Esophagus (tissue), 2 donors: ENCODE measurements around the gene SUGCT. TPM values are rescaled to one million over a fixed set of nuclear protein-coding genes. Genes with fewer than 3 reads are reported as not detected.

Experiments
- H3K27ac ChIP-seq, 2 donors: one replicate each; pipeline ENCODE4 v1.5.1; 2013; ENCODE audit warnings: low read depth in 2 of 2, mild to moderate bottlenecking in 2 of 2, inconsistent platforms in 1 of 2, low read length in 1 of 2, moderate library complexity in 1 of 2
- H3K27me3 ChIP-seq, 2 donors: one replicate each; pipeline ENCODE4 v1.6.1; 2013; ENCODE audit warnings: low read length in 2 of 2, control low read depth in 1 of 2, mild to moderate bottlenecking in 1 of 2; ENCODE audit not compliant: insufficient read depth in 2 of 2, control insufficient read depth in 1 of 2
- H3K36me3 ChIP-seq, 2 donors: one replicate each; pipeline ENCODE4 v1.6.1; 2013; ENCODE audit warnings: low read length in 1 of 2; ENCODE audit not compliant: control insufficient read depth in 2 of 2, insufficient read depth in 2 of 2
- H3K4me1 ChIP-seq, 2 donors: one replicate each; pipeline ENCODE4 v1.6.1; 2013; ENCODE audit warnings: low read length in 1 of 2; ENCODE audit not compliant: control insufficient read depth in 2 of 2, insufficient read depth in 2 of 2
- H3K4me3 ChIP-seq, 2 donors: one replicate each; pipeline ENCODE4 v1.5.1; 2013; ENCODE audit warnings: low read length in 2 of 2, mild to moderate bottlenecking in 2 of 2, low read depth in 1 of 2, moderate library complexity in 1 of 2
- H3K9me3 ChIP-seq, 2 donors: one replicate each; pipeline ENCODE4 v1.6.1; 2013; ENCODE audit warnings: mild to moderate bottlenecking in 2 of 2, low read depth in 1 of 2, low read length in 1 of 2, moderate library complexity in 1 of 2; ENCODE audit not compliant: control insufficient read depth in 2 of 2, insufficient read depth in 1 of 2
- WGBS, 2 donors: extraction: QIAGEN DNeasy Blood & Tissue Kit; methylation state at CpG; one replicate each; pipeline ENCODE4 v1.1.7; 2013; 5-methylcytosine and 5-hydroxymethylcytosine counted together
- polyA plus RNA-seq, 2 donors: library from polyadenylated mRNA; stranded (reverse); fragments of 200-250 nt; gene quantifications; one replicate each; pipeline ENCODE4 v1.2.3, GENCODE V29; 2013
- donor health status: healthy with polysubstance abuse.
- donor health status: Bipolar disorder and iron deficiency.

SUGCT gene
- polyA plus RNA-seq, 2 donors = 1.7 to 2.3 TPM

- WGBS, 2 donors = 76 to 85% methylated on average over 2 of the region's 2 CpGs
- H3K27me3 ChIP-seq = no peaks in the 10 kb centered on the region
- no peak overlapping the region for H3K4me3 ChIP-seq
- H3K27ac ChIP-seq = no peak overlapping the region
- H3K4me1 ChIP-seq = no peaks in the 10 kb centered on the region
- H3K9me3 ChIP-seq = no peaks in the 10 kb centered on the region
- no peaks in the 10 kb centered on the region for H3K36me3 ChIP-seq
Observed at GRCh38 chr7:40354711-40355110, 219.9 kb downstream of the SUGCT start.

- Histone ChIP-seq H3K4me3 (no peak overlapping the region), H3K27me3 (no peaks in the 10 kb centered on the region), H3K4me1 (no peaks in the 10 kb centered on the region), H3K27ac (no peak overlapping the region), H3K36me3 (no peaks in the 10 kb centered on the region), H3K9me3 (no peaks in the 10 kb centered on the region)
- 90 to 91% methylated on average over 3 of the region's 3 CpGs for WGBS, 2 donors
Observed at GRCh38 chr7:40356312-40356711, 221.5 kb downstream of the SUGCT start.

DNA sequence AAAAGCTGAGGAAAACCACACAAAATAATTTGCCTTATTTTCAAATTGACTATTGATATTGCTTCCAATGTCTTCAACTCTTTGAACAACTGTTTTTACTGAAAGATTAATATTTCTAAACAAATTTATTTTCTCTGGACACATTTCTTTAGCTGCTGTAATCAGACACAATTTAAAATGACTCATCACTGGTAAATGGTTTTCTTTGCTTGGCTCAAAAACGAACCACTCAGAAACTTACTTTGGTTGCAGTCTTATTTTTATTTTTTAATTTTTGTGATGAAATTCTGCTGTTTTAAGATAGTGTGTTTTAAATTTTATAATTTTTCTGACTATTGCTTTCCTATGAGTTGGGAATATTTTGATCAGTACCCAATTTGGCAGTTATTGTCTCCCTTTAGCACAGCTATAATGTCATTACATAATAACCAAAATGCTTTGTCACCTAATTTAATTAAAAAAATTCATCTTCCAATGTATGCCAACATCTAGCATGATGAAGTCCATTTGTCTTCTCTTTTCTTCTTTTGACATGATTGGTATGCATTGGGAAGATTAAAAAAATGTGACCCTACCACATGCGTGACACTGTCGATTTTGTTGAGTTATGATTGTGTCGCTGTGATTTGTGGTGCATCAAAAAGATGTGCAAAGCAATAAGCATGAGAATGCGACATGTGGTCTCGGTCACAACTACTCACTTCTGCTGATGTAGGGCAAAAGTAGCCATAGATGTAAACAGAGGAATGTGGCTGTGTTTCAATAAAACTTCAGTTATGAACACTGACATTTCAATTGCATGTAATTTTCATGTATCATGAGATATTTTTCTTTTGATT, 222.3 kb downstream of the SUGCT start:
- Histone ChIP-seq H3K27ac (no peak overlapping the region), H3K4me1 (no peaks in the 10 kb centered on the region), H3K36me3 (no peaks in the 10 kb centered on the region), H3K4me3 (no peak overlapping the region), H3K27me3 (no peaks in the 10 kb centered on the region), H3K9me3 (no peaks in the 10 kb centered on the region)
- WGBS, 2 donors = 82 to 83% methylated on average over 6 of the region's 6 CpGs

DNA sequence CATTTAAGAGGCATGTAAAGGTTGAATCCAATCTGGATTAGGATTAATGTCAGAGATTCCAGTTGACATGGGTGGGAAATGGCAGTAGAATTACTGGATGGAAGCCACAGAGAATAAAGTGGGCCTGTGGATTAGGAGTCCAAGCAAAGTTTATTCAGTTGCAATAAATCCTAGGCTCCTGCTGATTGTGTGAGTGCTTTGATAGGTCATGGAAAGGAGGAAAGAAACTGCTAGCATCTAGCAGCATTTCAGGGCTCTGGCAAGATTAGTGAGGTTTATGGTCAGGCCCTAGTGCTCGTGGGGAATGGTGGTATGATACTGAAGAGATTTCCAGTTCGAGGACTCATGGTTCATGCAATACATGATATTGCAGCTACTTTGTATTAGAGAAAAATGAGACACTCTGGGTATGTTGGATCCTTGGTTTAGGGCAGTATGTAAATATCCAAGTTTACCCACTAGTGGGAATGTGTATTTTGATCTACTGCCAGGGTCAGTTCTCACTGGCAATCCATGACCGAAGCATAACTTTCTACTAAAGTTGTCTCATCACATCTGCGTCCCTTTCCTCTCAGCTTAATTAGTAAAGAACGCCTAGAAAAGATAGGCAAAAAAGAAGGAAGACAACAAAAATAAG, 235.0 kb downstream of the SUGCT start:
- H3K27me3 ChIP-seq = no peaks in the 10 kb centered on the region
- no peaks in the 10 kb centered on the region for H3K36me3 ChIP-seq
- H3K4me1 ChIP-seq = no peaks in the 10 kb centered on the region
- H3K27ac ChIP-seq = no peak overlapping the region
- 69 to 83% methylated on average over 5 of the region's 5 CpGs for WGBS, 2 donors
- peaks cover 0 to 3% of the 10 kb centered on the region in 2 donors for H3K9me3 ChIP-seq
- no peak overlapping the region for H3K4me3 ChIP-seq

GRCh38 chr7:40371806-40372440, 237.1 kb downstream of the SUGCT start:
- Histone ChIP-seq H3K27ac (no peak overlapping the region), H3K36me3 (no peaks in the 10 kb centered on the region), H3K9me3 (peaks cover 0 to 3% of the 10 kb centered on the region in 2 donors), H3K27me3 (no peaks in the 10 kb centered on the region), H3K4me1 (no peaks in the 10 kb centered on the region), H3K4me3 (no peak overlapping the region)
- 73 to 79% methylated on average over 4 of the region's 4 CpGs for WGBS, 2 donors

DNA sequence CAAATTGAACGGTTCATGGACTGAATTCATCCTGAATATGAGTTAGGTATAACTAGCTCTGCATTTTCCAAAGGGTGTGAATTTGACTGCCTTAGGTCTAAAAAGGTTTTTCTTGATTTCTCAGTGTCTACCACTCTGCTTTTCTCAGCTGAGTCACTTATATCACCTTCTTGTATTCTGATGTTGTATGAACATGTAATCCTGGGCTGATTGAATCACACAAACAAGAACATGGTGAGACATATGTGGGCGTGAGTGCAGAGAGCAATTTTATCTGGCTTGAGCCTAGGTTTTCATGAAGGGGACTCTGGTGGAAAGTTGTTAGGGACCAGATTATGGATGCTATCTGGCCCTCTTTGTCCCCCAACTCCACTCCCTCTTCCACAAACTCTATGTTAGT, 239.8 kb downstream of the SUGCT start:
- no peaks in the 10 kb centered on the region for H3K27me3 ChIP-seq
- no peak overlapping the region for H3K4me3 ChIP-seq
- WGBS, 2 donors = 79 to 88% methylated on average over 2 of the region's 2 CpGs
- no peaks in the 10 kb centered on the region for H3K4me1 ChIP-seq
- H3K9me3 ChIP-seq = no peaks in the 10 kb centered on the region
- no peak overlapping the region for H3K27ac ChIP-seq
- H3K36me3 ChIP-seq = no peaks in the 10 kb centered on the region

- H3K36me3 ChIP-seq = no peaks in the 10 kb centered on the region
- H3K27me3 ChIP-seq = no peaks in the 10 kb centered on the region
- H3K4me3 ChIP-seq = no peak overlapping the region
- no peaks in the 10 kb centered on the region for H3K9me3 ChIP-seq
- no peaks in the 10 kb centered on the region for H3K4me1 ChIP-seq
- WGBS, 2 donors = 91% methylated on average over 4 of the region's 4 CpGs
- H3K27ac ChIP-seq = no peak overlapping the region
Observed at GRCh38 chr7:40380111-40380510, 245.3 kb downstream of the SUGCT start.

DNA sequence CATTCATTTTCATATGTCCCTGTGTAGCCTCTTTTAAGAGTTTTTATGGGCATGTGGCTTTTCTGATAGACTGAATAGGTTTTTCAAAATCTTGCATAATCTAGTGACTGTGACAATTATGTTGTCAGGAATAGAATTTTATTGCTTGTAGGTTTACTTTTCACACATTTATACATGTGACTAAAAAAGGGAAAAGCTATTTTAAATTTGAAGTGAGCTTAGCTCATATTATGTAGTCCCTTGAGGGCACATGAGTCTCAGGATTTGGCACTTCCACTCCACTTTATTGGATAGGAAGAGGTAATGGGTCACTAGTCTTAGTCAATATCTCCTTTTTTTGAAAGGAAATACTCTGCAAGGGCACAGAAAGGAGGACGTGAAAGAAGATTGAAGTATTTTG, 247.3 kb downstream of the SUGCT start:
- H3K27ac ChIP-seq = no peak overlapping the region
- H3K4me1 ChIP-seq = no peaks in the 10 kb centered on the region
- H3K4me3 ChIP-seq = no peak overlapping the region
- no peaks in the 10 kb centered on the region for H3K36me3 ChIP-seq
- no peaks in the 10 kb centered on the region for H3K27me3 ChIP-seq
- 49 to 68% methylated on average over 1 of the region's 1 CpG for WGBS, 2 donors
- H3K9me3 ChIP-seq = no peaks in the 10 kb centered on the region

DNA sequence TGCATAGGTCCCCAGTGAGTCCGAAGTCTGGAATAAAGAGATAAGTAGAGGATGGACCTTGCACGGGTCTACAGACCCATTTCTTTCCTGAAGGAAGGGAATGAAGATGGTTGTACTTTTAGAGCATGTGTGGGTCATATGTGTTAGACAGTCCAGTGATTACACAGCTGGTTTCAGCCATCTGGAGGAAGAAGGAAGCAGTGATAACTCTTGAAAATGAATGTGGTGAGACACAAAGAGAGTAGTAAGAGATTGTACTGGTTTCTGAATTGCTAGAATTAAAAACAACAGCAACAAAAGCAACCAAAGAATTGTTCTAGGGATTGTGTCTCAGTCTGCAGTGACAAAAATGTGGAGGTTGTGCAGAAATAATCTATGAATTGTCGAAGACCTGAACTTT, 258.9 kb downstream of the SUGCT start:
- H3K4me3 ChIP-seq = no peak overlapping the region
- no peaks in the 10 kb centered on the region for H3K4me1 ChIP-seq
- no peaks in the 10 kb centered on the region for H3K9me3 ChIP-seq
- H3K36me3 ChIP-seq = no peaks in the 10 kb centered on the region
- WGBS, 2 donors = 82 to 84% methylated on average over 3 of the region's 3 CpGs
- no peaks in the 10 kb centered on the region for H3K27me3 ChIP-seq
- H3K27ac ChIP-seq = no peak overlapping the region
